Frontal cortex (tissue), 4 donors: ENCODE data around the gene ZNF606. TPM values are rescaled to one million over a fixed set of nuclear protein-coding genes. Genes with fewer than 3 reads are reported as not detected.

Experiments used
- DNase-seq, 2 donors: peaks; one replicate each; pipeline ENCODE4 v3.0.0; 2012; ENCODE audit warnings: low spot score in 2 of 2
- FAIRE-seq: peaks from 2 replicates; lab custom pipeline; 2012; peaks lifted over from hg19 to GRCh38; lab: Jason Lieb, UNC
- total RNA-seq: library from RNA; depleted of rRNA; stranded (reverse); fragments of >200 nt; gene quantifications from one replicate; pipeline ENCODE4 v1.2.3, GENCODE V29; 2014
- donor health status: control.
- donor health status: control.
- donor health status: control.

The ZNF606 gene
- total RNA-seq, 1 donor from 2014 or later: 65.6 TPM

DNA sequence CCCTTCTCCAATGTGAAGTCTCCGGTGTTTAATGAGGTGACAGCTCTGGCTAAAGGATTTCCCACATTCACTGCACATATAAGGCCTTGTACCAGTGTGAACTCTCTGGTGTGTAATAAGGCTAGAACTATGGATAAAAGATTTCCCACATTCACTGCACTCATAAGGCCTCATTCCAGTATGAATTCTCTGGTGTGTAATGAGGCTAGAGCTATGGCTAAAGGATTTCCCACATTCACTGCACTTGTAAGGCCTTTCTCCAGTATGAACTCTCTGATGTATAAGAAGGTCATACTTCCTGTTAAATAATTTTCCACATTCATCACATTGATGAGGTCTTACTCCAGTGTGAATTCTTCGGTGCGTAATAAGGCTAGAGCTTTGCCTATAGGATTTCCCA is 61.0 kb downstream of the ZNF606 start:
- no peak for DNase-seq
- no peak for FAIRE-seq

DNA sequence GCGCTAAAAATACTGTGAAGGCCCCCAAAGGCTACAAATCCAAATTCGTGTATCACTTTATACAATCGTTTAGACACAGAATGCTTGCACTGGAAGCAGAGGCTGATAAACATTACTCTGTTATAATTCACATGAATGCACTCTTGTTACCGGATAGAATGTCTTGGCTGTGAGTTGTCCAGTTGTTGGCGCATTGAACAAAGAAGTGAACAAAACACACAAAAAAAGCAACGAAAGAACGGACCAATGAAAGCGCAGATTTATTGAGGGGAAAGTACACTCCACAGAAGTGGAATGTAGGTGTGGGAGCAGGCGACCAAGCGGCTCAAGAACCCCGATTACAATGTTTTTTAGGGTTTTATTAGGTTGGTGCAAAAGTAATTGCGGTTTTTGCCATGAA is 66.9 kb downstream of the ZNF606 start:
- FAIRE-seq (no peak), DNase-seq (no peak)

- FAIRE-seq (no peak), DNase-seq (peak; percentile 59 to 72)
These were observed 67.6 kb downstream of the ZNF606 start, which contains the start of gene ZNF418 for GRCh38 chr19:57934820-57935665. Gene ZNF418, minus strand, starts transcription at chr19:57935402. Its CDS starts 1,580 bp downstream, at chr19:57933822.

DNA sequence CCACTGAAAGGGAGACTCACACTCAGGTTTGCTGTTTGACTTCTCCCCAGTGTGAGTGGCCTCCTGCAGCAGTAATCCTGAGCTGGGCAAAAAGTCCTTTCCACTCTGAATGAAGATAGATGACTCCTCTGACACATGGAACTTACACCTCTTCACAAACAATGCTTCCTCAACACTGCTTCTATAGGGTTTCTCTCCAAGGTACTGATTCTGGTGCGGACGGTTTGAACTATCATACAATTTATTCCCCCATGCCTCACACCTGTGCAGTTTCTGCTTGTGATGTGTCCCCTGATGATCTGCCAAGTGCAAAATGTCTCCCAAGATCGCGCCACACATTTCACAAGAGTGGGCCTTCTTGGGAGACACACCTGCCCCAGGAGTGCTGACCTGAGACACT is 75.0 kb downstream of the ZNF606 start:
- no peak for FAIRE-seq
- DNase-seq: no peak

Other genes starting within 250 kb of the ZNF606 start
- 61.1 TPM for gene ZNF586, start 233.1 kb downstream of the ZNF606 start, total RNA-seq
- gene ZNF552, start 187.9 kb downstream of the ZNF606 start, total RNA-seq: 9.0 TPM
- gene ZNF587B, start 172.5 kb downstream of the ZNF606 start, total RNA-seq: 20.8 TPM
- gene ZNF587, start 153.0 kb downstream of the ZNF606 start, total RNA-seq: 24.9 TPM
- 25.7 TPM for gene ZNF814, start 113.8 kb downstream of the ZNF606 start, total RNA-seq
- 31.0 TPM for gene ZNF417, start 86.2 kb downstream of the ZNF606 start, total RNA-seq
- gene ZNF418, start 67.4 kb downstream of the ZNF606 start, total RNA-seq: 53.4 TPM
- gene ZNF256, start 55.1 kb downstream of the ZNF606 start, total RNA-seq: 19.6 TPM
- 0.82 TPM for gene C19orf18, start 28.3 kb downstream of the ZNF606 start, total RNA-seq
- 0.82 TPM for gene ZSCAN1, start 31.2 kb upstream of the ZNF606 start, total RNA-seq
- 11.8 TPM for gene ZNF135, start 56.5 kb upstream of the ZNF606 start, total RNA-seq
- 95.0 TPM for gene ZSCAN18, start 95.4 kb upstream of the ZNF606 start, total RNA-seq
- gene ZNF329, start 148.0 kb upstream of the ZNF606 start, total RNA-seq: 42.4 TPM
- gene ZNF274, start 180.2 kb upstream of the ZNF606 start, total RNA-seq: 23.2 TPM
- gene ZNF544, start 226.1 kb upstream of the ZNF606 start, total RNA-seq: 72.2 TPM